ENCODE measurements around the gene SEPHS1.
"Not testable (repeated sequence)": the region's sequence is repeated elsewhere in the genome, so short reads cannot be mapped to it uniquely, and the experiment has no call there.

The SEPHS1 gene

GRCh38 chr10:13322615-13323148 lies 25.4 kb downstream of the SEPHS1 start:
- no peak for DNase-seq

GRCh38 chr10:13321576-13321975 lies 26.5 kb downstream of the SEPHS1 start:
- DNase-seq: no peak

- DNase-seq: no peak
Measured at GRCh38 chr10:13319166-13319565, 28.9 kb downstream of the SEPHS1 start.

- no peak for DNase-seq
Measured at GRCh38 chr10:13317474-13317873, 30.6 kb downstream of the SEPHS1 start.

GRCh38 chr10:13316635-13317311 lies 31.3 kb downstream of the SEPHS1 start:
- no peak for DNase-seq

GRCh38 chr10:13315361-13315760 lies 32.7 kb downstream of the SEPHS1 start:
- DNase-seq: no peak

- no peak for DNase-seq
Measured at GRCh38 chr10:13311177-13311575, 36.9 kb downstream of the SEPHS1 start.

GRCh38 chr10:13310518-13311176 lies 37.4 kb downstream of the SEPHS1 start:
- DNase-seq: no peak

- no peak for DNase-seq
Measured at GRCh38 chr10:13309792-13310191, 38.3 kb downstream of the SEPHS1 start.

- no peak for DNase-seq
Measured at GRCh38 chr10:13308096-13308495, 40.0 kb downstream of the SEPHS1 start.

GRCh38 chr10:13306103-13306502 lies 42.0 kb downstream of the SEPHS1 start:
- DNase-seq: no peak

GRCh38 chr10:13302821-13303555 lies 45.1 kb downstream of the SEPHS1 start:
- DNase-seq: no peak

GRCh38 chr10:13299437-13300287 lies 48.4 kb downstream of the SEPHS1 start, which contains the start of gene PHYH:
PHYH (minus strand) TSS chr10:13300064; CDS start chr10:13300042, 22 bp downstream.
- DNase-seq: peak; percentile 72

GRCh38 chr10:13298748-13299436 lies 49.2 kb downstream of the SEPHS1 start:
- no peak for DNase-seq

GRCh38 chr10:13296476-13296875 lies 51.6 kb downstream of the SEPHS1 start:
- DNase-seq: no peak

- DNase-seq: no peak
Measured at GRCh38 chr10:13294784-13295183, 53.3 kb downstream of the SEPHS1 start.

GRCh38 chr10:13291821-13292773 lies 56.0 kb downstream of the SEPHS1 start:
- no peak for DNase-seq

- no peak for DNase-seq
Measured at GRCh38 chr10:13291061-13291460, 57.0 kb downstream of the SEPHS1 start.

GRCh38 chr10:13284050-13284449 lies 64.0 kb downstream of the SEPHS1 start:
- DNase-seq: no peak

GRCh38 chr10:13282348-13282747 lies 65.7 kb downstream of the SEPHS1 start:
- DNase-seq: not testable (repeated sequence)
